SK-N-SH treated with all-trans-retinoic acid at 6 μM for 48 hours (cell line): ENCODE measurements around the gene TLCD2.
"Not testable (repeated sequence)": the region's sequence is repeated elsewhere in the genome, so short reads cannot be mapped to it uniquely, and the experiment has no call there.

Experiments
- ATAC-seq: fragments of 200-7000 bp; cut with Tn5 transposase; 3 replicates; pipeline ENCODE4 v1.9.1; 2020; ENCODE audit warnings: mild to moderate bottlenecking, moderate library complexity
- BACH2 ChIP-seq: fragments of 250-450 bp; sonication (Bioruptor Pico); IDR thresholded peaks from 2 replicates; pipeline ENCODE4 v1.9.0; 2021; ENCODE audit warnings: mild to moderate bottlenecking, borderline replicate concordance
- CREB5 ChIP-seq: fragments of 250-450 bp; sonication (Bioruptor Pico); IDR thresholded peaks from 2 replicates; pipeline ENCODE4 v1.5.1; 2020; ENCODE audit warnings: low read depth, mild to moderate bottlenecking, moderate library complexity
- CSDC2 ChIP-seq: fragments of 250-450 bp; sonication (Bioruptor Pico); IDR thresholded peaks from 2 replicates; pipeline ENCODE4 v1.5.0; 2020; ENCODE audit warnings: mild to moderate bottlenecking, moderate library complexity
- ESRRG ChIP-seq: fragments of 250-450 bp; sonication (Bioruptor Pico); IDR thresholded peaks from 2 replicates; pipeline ENCODE4 v1.6.1; 2021; ENCODE audit warnings: mild to moderate bottlenecking
- ISL1 ChIP-seq: fragments of 250-450 bp; sonication (Bioruptor Pico); IDR thresholded peaks from 2 replicates; pipeline ENCODE4 v2.1.2; 2022; ENCODE audit warnings: mild to moderate bottlenecking, moderate library complexity
- OSR1 ChIP-seq: fragments of 250-450 bp; sonication (Bioruptor Pico); IDR thresholded peaks from 2 replicates; pipeline ENCODE4 v1.8.0; 2022; ENCODE audit warnings: moderate library complexity, mild to moderate bottlenecking, inconsistent platforms
- PATZ1 ChIP-seq: fragments of 250-450 bp; sonication (Bioruptor Pico); IDR thresholded peaks from 2 replicates; pipeline ENCODE4 v1.8.0; 2020; ENCODE audit warnings: mild to moderate bottlenecking, moderate library complexity, borderline replicate concordance
- PPARA ChIP-seq: fragments of 250-450 bp; sonication (Bioruptor Pico); IDR thresholded peaks from 2 replicates; pipeline ENCODE4 v1.5.0; 2020; ENCODE audit warnings: mild to moderate bottlenecking, borderline replicate concordance
- SNAI2 ChIP-seq: fragments of 250-450 bp; sonication (Bioruptor Pico); IDR thresholded peaks from 2 replicates; pipeline ENCODE4 v1.5.0; 2020; ENCODE audit warnings: mild to moderate bottlenecking, moderate library complexity
- TCF4 ChIP-seq: fragments of 250-450 bp; sonication (Bioruptor Pico); IDR thresholded peaks from 2 replicates; pipeline ENCODE4 v1.8.0; 2021; ENCODE audit warnings: mild to moderate bottlenecking, moderate library complexity, borderline replicate concordance
- ZFP3 ChIP-seq: fragments of 250-450 bp; sonication (Bioruptor Pico); IDR thresholded peaks from 2 replicates; pipeline ENCODE4 v1.5.0; 2020; ENCODE audit warnings: mild to moderate bottlenecking, moderate library complexity
- ZNF8 ChIP-seq: fragments of 450-650 bp; formaldehyde crosslinking; IDR thresholded peaks from 2 replicates; pipeline ENCODE4 v1.5.0; 2020; ENCODE audit warnings: mild to moderate bottlenecking, moderate library complexity
- TF ChIP-seq, protein P1 (sequence below): fragments of 250-450 bp; sonication (Bioruptor Pico); IDR thresholded peaks from 2 replicates; pipeline ENCODE4 v1.5.0; 2020; ENCODE audit warnings: mild to moderate bottlenecking, moderate library complexity
- TF ChIP-seq, protein P2 (sequence below): fragments of 250-450 bp; sonication (Bioruptor Pico); IDR thresholded peaks from 2 replicates; pipeline ENCODE4 v1.8.0; 2021; ENCODE audit warnings: low read depth, mild to moderate bottlenecking, moderate library complexity, borderline replicate concordance

TLCD2 gene

DNA sequence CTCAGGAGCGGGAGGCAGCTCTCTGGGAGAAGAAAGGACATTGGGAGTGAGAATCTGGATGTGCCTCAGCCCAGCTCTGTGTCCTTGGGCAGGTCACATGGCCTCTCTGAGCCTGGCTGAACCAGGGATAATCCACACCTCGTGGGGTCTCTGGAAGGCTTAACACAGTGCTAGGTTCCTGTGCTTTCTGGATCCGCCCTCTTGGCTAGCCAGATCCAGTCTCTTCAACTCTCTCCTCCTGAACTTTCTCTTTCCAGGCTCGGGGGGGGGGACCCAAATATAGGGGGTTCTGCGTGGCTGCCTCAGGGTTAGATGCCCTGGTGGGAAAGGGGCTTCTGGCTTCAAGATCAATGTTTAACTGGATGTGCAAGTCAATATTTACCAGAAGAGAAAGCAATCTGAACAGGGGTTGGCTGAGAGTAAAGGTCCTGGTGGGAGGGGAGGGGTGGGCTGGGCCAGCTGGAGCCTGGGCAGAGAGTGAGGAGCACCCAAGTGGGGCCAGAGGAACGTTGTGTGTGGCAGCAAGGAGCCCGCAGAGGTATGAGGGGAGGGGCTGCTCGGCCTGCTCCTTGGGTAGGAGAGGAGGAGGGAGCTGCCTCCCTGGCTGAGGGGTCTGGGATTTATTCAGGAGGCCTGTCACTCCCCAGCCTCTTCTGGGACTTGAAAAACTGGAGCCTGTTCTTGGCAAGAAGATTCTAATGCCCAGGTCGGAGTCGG is 32.4 kb upstream of the TLCD2 start, which contains the start of gene SERPINF2:
TSS of gene SERPINF2 (plus strand) at position 501 of the 717 bp plus-strand sequence. CDS start 2,125 bp downstream, outside the sequence.
- ATAC-seq: no peak; the same call in 2 of the 3 replicates
- TF ChIP-seq SNAI2 (CRISPR knock-in tag): no peak

- ATAC-seq: not testable (repeated sequence)
Observed at GRCh38 chr17:1741899-1742298, 31.7 kb upstream of the TLCD2 start.

- no peak for ATAC-seq
- no peak for TF ChIP-seq ZFP3
- TF ChIP-seq ESRRG (CRISPR knock-in tag): no peak
- TF ChIP-seq BACH2: no peak
- no peak for TF ChIP-seq PPARA (CRISPR knock-in tag)
- no peak for TF ChIP-seq PATZ1
- TF ChIP-seq SNAI2 (CRISPR knock-in tag): no peak
- TF ChIP-seq, protein P1, sequence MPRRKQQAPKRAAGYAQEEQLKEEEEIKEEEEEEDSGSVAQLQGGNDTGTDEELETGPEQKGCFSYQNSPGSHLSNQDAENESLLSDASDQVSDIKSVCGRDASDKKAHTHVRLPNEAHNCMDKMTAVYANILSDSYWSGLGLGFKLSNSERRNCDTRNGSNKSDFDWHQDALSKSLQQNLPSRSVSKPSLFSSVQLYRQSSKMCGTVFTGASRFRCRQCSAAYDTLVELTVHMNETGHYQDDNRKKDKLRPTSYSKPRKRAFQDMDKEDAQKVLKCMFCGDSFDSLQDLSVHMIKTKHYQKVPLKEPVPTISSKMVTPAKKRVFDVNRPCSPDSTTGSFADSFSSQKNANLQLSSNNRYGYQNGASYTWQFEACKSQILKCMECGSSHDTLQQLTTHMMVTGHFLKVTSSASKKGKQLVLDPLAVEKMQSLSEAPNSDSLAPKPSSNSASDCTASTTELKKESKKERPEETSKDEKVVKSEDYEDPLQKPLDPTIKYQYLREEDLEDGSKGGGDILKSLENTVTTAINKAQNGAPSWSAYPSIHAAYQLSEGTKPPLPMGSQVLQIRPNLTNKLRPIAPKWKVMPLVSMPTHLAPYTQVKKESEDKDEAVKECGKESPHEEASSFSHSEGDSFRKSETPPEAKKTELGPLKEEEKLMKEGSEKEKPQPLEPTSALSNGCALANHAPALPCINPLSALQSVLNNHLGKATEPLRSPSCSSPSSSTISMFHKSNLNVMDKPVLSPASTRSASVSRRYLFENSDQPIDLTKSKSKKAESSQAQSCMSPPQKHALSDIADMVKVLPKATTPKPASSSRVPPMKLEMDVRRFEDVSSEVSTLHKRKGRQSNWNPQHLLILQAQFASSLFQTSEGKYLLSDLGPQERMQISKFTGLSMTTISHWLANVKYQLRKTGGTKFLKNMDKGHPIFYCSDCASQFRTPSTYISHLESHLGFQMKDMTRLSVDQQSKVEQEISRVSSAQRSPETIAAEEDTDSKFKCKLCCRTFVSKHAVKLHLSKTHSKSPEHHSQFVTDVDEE (CRISPR knock-in tag): no peak
- TF ChIP-seq, all 23 proteins: peak for 0
Observed at GRCh38 chr17:1737531-1738291, 27.5 kb upstream of the TLCD2 start.

GRCh38 chr17:1736348-1737281 is 26.4 kb upstream of the TLCD2 start:
- peak; percentile 20; the same call in 2 of the 3 replicates for ATAC-seq
- TF ChIP-seq PPARA (CRISPR knock-in tag) (no peak), BACH2 (no peak), TCF4 (CRISPR knock-in tag) (no peak), CREB5 (CRISPR knock-in tag) (no peak), OSR1 (no peak), ZFP3 (no peak), ISL1 (CRISPR knock-in tag) (no peak), ZNF8 (no peak), CSDC2 (CRISPR knock-in tag) (no peak), PATZ1 (no peak)
- TF ChIP-seq, protein P1 (CRISPR knock-in tag): no peak
- TF ChIP-seq, protein P2, sequence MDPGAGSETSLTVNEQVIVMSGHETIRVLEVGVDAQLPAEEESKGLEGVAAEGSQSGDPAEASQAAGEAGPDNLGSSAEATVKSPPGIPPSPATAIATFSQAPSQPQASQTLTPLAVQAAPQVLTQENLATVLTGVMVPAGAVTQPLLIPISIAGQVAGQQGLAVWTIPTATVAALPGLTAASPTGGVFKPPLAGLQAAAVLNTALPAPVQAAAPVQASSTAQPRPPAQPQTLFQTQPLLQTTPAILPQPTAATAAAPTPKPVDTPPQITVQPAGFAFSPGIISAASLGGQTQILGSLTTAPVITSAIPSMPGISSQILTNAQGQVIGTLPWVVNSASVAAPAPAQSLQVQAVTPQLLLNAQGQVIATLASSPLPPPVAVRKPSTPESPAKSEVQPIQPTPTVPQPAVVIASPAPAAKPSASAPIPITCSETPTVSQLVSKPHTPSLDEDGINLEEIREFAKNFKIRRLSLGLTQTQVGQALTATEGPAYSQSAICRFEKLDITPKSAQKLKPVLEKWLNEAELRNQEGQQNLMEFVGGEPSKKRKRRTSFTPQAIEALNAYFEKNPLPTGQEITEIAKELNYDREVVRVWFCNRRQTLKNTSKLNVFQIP (CRISPR knock-in tag): no peak
- TF ChIP-seq, all 23 proteins: peak for 0
